Body of pancreas (tissue), 4 donors: ENCODE data around the gene SLC37A1.

ENCODE experiments used
- CTCF ChIP-seq, 7 experiments: fragments of 450-650 bp in 4 of 7; fragments of 200-600 bp in 3 of 7; sonication (generic) in 3 of 7; IDR thresholded peaks; one replicate each; pipeline ENCODE4 v1.5.1; 2016 to 2019; ENCODE audit warnings: antibody characterized with exemption in 7 of 7
- POLR2A ChIP-seq, 3 donors: fragments of 450-650 bp; IDR thresholded peaks; one replicate each; pipeline ENCODE4 v1.6.1; 2016; ENCODE audit warnings: antibody characterized with exemption in 3 of 3, mild to moderate bottlenecking in 2 of 3

GRCh38 chr21:42572906-42573495 lies 59.3 kb downstream of the SLC37A1 start:
- no peak for TF ChIP-seq CTCF (IDR thresholded peaks at IDR 0.05)
- no peak for TF ChIP-seq POLR2A (IDR thresholded peaks at IDR 0.05)
